SK-N-SH (cell line): Measurements from ENCODE around the gene PCNX3. TPM values are rescaled to one million over a fixed set of nuclear protein-coding genes. Genes with fewer than 3 reads are reported as not detected.

Experiments
- CTCF ChIA-PET: fragments of 300-600, 350-600 bp; formaldehyde crosslinking; extraction: SDS; loops from one replicate; lab custom pipeline; 2021; lab: Yijun Ruan, JAX
- POLR2A ChIA-PET: fragments of 350-600 bp; sonication (Branson Sonifier 250); formaldehyde crosslinking; extraction: SDS; loops from one replicate; lab custom pipeline; 2020; ENCODE audit warnings: antibody characterized with exemption, inconsistent platforms; lab: Yijun Ruan, JAX
- DNase-seq: peaks from one replicate; pipeline ENCODE4 v3.0.0; 2012
- H2AFZ ChIP-seq: fragments of 200-600 bp; sonication (generic); 2 replicates; pipeline ENCODE4 v1.8.1; 2016; ENCODE audit warnings: antibody characterized with exemption, mild to moderate bottlenecking, low read depth
- H3F3A ChIP-seq: fragments of 200-600 bp; sonication (generic); replicated peaks from 2 replicates; pipeline ENCODE3; 2016; ENCODE audit warnings: antibody characterized with exemption, mild to moderate bottlenecking; ENCODE audit not compliant: insufficient read depth
- H3K27ac ChIP-seq, 2 experiments: fragments of 200-500 bp in 1 of 2; fragments of 200-600 bp in 1 of 2; sonication (Bioruptor generic) in 1 of 2; sonication (generic), shearing (Covaris generic) in 1 of 2; 2 replicates each; pipeline versions ENCODE4 v1.5.1 to v1.6.1; 2014 to 2016; ENCODE audit warnings: low read depth in 2 of 2, inconsistent platforms in 1 of 2, low read length in 1 of 2, mild to moderate bottlenecking in 1 of 2, mixed read lengths in 1 of 2
- H3K27me3 ChIP-seq: fragments of 200-600 bp; sonication (generic), shearing (Covaris generic); 2 replicates; pipeline ENCODE4 v1.6.1; 2016; ENCODE audit warnings: mixed run types; ENCODE audit not compliant: insufficient read depth
- H3K36me3 ChIP-seq, 2 experiments: fragments of 200-500 bp in 1 of 2; fragments of 200-600 bp in 1 of 2; sonication (Bioruptor generic) in 1 of 2; sonication (generic) in 1 of 2; replicated peaks in 1 of 2; 2 replicates each; pipeline versions ENCODE3 to v1.5.1; 2014 to 2016; ENCODE audit warnings: low read length in 1 of 2, mild to moderate bottlenecking in 1 of 2; ENCODE audit not compliant: insufficient read depth in 2 of 2, control insufficient read depth in 1 of 2
- H3K4me1 ChIP-seq, 2 experiments: fragments of 200-500 bp in 1 of 2; fragments of 200-600 bp in 1 of 2; sonication (Bioruptor generic) in 1 of 2; sonication (generic), shearing (Covaris generic) in 1 of 2; 2 replicates each; pipeline versions ENCODE4 v1.5.1 to v1.6.1; 2014 to 2016; ENCODE audit warnings: low read depth in 1 of 2, low read length in 1 of 2, mixed run types in 1 of 2; ENCODE audit not compliant: insufficient read depth in 2 of 2, control insufficient read depth in 1 of 2
- H3K4me2 ChIP-seq: fragments of 200-600 bp; sonication (generic), shearing (Covaris generic); 2 replicates; pipeline ENCODE4 v1.6.1; 2017; ENCODE audit warnings: mixed run types
- H3K4me3 ChIP-seq, 2 experiments: fragments of 200-500 bp in 1 of 2; fragments of 200-600 bp in 1 of 2; sonication (Bioruptor generic) in 1 of 2; sonication (generic), shearing (Covaris generic) in 1 of 2; 2 replicates each; pipeline versions ENCODE4 v1.5.1 to v1.8.1; 2014 to 2016; ENCODE audit warnings: low read depth in 2 of 2, inconsistent platforms in 1 of 2, low read length in 1 of 2, mild to moderate bottlenecking in 1 of 2, mixed read lengths in 1 of 2, moderate library complexity in 1 of 2
- H3K79me2 ChIP-seq: fragments of 200-600 bp; sonication (generic); 2 replicates; pipeline ENCODE4 v1.8.1; 2017; ENCODE audit warnings: mild to moderate bottlenecking; ENCODE audit not compliant: insufficient read depth
- H3K9ac ChIP-seq: fragments of 200-600 bp; sonication (generic); 2 replicates; pipeline ENCODE4 v1.6.1; 2017; ENCODE audit warnings: mixed run types
- H3K9me2 ChIP-seq: fragments of 200-600 bp; sonication (generic); 2 replicates; pipeline ENCODE4 v1.6.1; 2017; ENCODE audit warnings: mixed run types
- H3K9me3 ChIP-seq: fragments of 200-600 bp; sonication (generic); 2 replicates; pipeline ENCODE4 v1.6.1; 2017; ENCODE audit warnings: mixed run types, mild to moderate bottlenecking, moderate library complexity
- H4K20me1 ChIP-seq: fragments of 200-600 bp; sonication (generic); 2 replicates; pipeline ENCODE4 v1.6.1; 2017; ENCODE audit warnings: mild to moderate bottlenecking, mixed run types; ENCODE audit not compliant: insufficient read depth
- EP300 ChIP-seq, 2 experiments: IDR thresholded peaks; 2 replicates each; pipeline versions ENCODE4 v1.4.0 to v1.6.1; 2012; ENCODE audit warnings: borderline replicate concordance in 1 of 2, low read depth in 1 of 2, low read length in 1 of 2
- FOSL2 ChIP-seq: IDR thresholded peaks from 2 replicates; pipeline ENCODE4 v1.4.0; 2012; ENCODE audit warnings: low read depth, mild to moderate bottlenecking, moderate library complexity, borderline replicate concordance
- GATA2 ChIP-seq: sonication (generic); formaldehyde crosslinking; IDR thresholded peaks from 2 replicates; pipeline ENCODE4 v1.5.0; 2020; ENCODE audit warnings: mild to moderate bottlenecking, missing genetic modification reagents
- JUND ChIP-seq: IDR thresholded peaks from 2 replicates; pipeline ENCODE4 v1.4.0; 2012
- MEF2A ChIP-seq: IDR thresholded peaks from 2 replicates; pipeline ENCODE4 v1.4.0; 2012; ENCODE audit warnings: low read depth, borderline replicate concordance
- RFX5 ChIP-seq: IDR thresholded peaks from 2 replicates; pipeline ENCODE4 v1.6.1; 2012; ENCODE audit warnings: mild to moderate bottlenecking, improper control_type of control experiment, low read length
- SIN3A ChIP-seq: IDR thresholded peaks from 2 replicates; pipeline ENCODE4 v1.6.1; 2012; ENCODE audit warnings: low read depth, mild to moderate bottlenecking, low read length, moderate library complexity, borderline replicate concordance
- SMC3 ChIP-seq: IDR thresholded peaks from 2 replicates; pipeline ENCODE4 v1.6.1; 2012; ENCODE audit warnings: low read depth, low read length, improper control_type of control experiment
- TAF1 ChIP-seq: IDR thresholded peaks from 2 replicates; pipeline ENCODE4 v1.6.1; 2012; ENCODE audit warnings: low read depth, mild to moderate bottlenecking, low read length, moderate library complexity, borderline replicate concordance
- TCF12 ChIP-seq: IDR thresholded peaks from 2 replicates; pipeline ENCODE4 v1.4.0; 2012
- WGBS: methylation state at CpG from one replicate; pipeline ENCODE4 v1.1.6; 2017; ENCODE audit warnings: low lambda C conversion rate; 5-methylcytosine and 5-hydroxymethylcytosine counted together
- polyA plus RNA-seq, 3 experiments: library from polyadenylated mRNA; depleted of rRNA; stranded (reverse); fragments of >200 nt; gene quantifications; 2 replicates each; pipeline ENCODE4 v1.2.3, GENCODE V29; 2012
- TF ChIP-seq, protein P1 (sequence below): IDR thresholded peaks from 2 replicates; pipeline ENCODE4 v1.4.0; 2012; ENCODE audit warnings: low read depth, borderline replicate concordance
- TF ChIP-seq, protein P2 (sequence below): IDR thresholded peaks from 2 replicates; pipeline ENCODE4; 2012
- TF ChIP-seq, protein P3 (sequence below): fragments of 200-600 bp; sonication (generic); IDR thresholded peaks from 2 replicates; pipeline ENCODE4 v1.6.1; 2017; ENCODE audit warnings: antibody characterized with exemption, mild to moderate bottlenecking, moderate library complexity
- TF ChIP-seq, protein P4 (sequence below): IDR thresholded peaks from 2 replicates; pipeline ENCODE4 v1.6.1; 2012; ENCODE audit warnings: mild to moderate bottlenecking, low read depth, low read length, moderate library complexity

The PCNX3 gene
- polyA plus RNA-seq, 1 of the 3 experiments (the other 2 are of a cell fraction) = 33.7 TPM

DNA sequence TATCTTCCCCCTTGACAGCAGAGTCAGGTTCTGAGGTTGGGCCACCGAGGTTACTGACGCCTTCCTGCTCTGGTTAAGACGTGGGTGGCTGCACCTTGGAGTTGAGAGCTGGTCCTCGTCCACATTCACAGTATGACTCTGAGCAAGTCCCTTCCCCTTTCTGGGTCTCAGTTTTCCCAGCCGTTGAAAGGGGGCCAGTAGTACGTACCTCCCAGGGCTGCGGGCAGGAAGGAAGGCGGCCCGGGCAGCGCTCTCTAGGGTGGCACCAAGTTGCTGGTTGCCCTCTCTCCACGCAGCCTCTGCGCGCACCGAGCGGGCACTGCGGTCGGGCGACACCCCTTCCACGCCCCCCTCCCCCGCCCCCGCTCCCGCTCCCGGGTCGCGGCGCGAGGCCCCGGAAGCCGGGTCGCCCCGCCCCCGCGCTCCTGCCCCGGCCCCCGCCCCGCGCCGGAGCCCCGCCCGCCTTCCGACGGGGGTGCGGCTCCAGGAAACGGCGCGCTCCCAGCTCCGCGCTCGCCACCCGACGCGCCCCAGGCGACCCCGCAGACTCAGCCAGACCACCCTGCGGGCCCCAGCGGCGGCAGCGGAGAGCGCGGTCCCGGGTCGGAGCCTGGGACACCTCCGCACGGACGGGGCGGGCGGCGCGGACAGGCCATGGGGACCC, 39.9 kb upstream of the PCNX3 start, which contains the start of gene EHBP1L1:
Gene EHBP1L1, plus strand, starts transcription at position 486 of the 664 bp plus-strand sequence. CDS start 250 bp downstream, outside the sequence.
- H3K9me3 ChIP-seq = no peaks in the 10 kb centered on the region
- H3K4me1 ChIP-seq = peaks cover 44 to 53% of the 10 kb centered on the region in 2 experiments; a peak in 3 of 4 replicates
- no peak for TF ChIP-seq TAF1
- TF ChIP-seq, protein P1, sequence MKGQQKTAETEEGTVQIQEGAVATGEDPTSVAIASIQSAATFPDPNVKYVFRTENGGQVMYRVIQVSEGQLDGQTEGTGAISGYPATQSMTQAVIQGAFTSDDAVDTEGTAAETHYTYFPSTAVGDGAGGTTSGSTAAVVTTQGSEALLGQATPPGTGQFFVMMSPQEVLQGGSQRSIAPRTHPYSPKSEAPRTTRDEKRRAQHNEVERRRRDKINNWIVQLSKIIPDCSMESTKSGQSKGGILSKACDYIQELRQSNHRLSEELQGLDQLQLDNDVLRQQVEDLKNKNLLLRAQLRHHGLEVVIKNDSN = no peak
- TF ChIP-seq MEF2A = no peak
- TF ChIP-seq RFX5 = no peak
- TF ChIP-seq, protein P2, sequence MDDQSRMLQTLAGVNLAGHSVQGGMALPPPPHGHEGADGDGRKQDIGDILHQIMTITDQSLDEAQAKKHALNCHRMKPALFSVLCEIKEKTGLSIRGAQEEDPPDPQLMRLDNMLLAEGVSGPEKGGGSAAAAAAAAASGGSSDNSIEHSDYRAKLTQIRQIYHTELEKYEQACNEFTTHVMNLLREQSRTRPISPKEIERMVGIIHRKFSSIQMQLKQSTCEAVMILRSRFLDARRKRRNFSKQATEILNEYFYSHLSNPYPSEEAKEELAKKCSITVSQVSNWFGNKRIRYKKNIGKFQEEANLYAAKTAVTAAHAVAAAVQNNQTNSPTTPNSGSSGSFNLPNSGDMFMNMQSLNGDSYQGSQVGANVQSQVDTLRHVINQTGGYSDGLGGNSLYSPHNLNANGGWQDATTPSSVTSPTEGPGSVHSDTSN = no peak; the same call in 1 of the 2 replicates
- no peak for TF ChIP-seq GATA2
- no peak for TF ChIP-seq JUND
- no peak for TF ChIP-seq FOSL2
- TF ChIP-seq TCF12 = no peak
- CTCF ChIA-PET = interaction anchor here (0.5 to 13.6 kb wide), 5 partner anchors 14 to 35 kb away, joined by 3 to 295 read pairs (median 4); partner anchors contain the start of gene KCNK7
- H4K20me1 ChIP-seq = peaks cover 25% of the 10 kb centered on the region
- 4% methylated on average over 24 of the region's 69 CpGs for WGBS
- no peaks in the 10 kb centered on the region for H3K27me3 ChIP-seq
- peaks cover 22 to 27% of the 10 kb centered on the region in 2 experiments for H3K36me3 ChIP-seq
- no peaks in the 10 kb centered on the region for H3K9me2 ChIP-seq
- H3K9ac ChIP-seq = peak within 1 kb of the TSS; percentile 78
- DNase-seq = peak; percentile 91
- no peak within 1 kb of the TSS for H2AFZ ChIP-seq
- peaks cover 59% of the 10 kb centered on the region for H3K79me2 ChIP-seq
- POLR2A ChIA-PET = interaction anchor here (0.7 to 1.7 kb wide), 5 partner anchors 11 to 158 kb away, joined by 4 to 7 read pairs (median 4); partner anchors contain the start of genes NEAT1 and SIPA1
- peak within 1 kb of the TSS; percentile 64 to 68 for H3K4me3 ChIP-seq
- H3F3A ChIP-seq = peaks cover 38% of the 10 kb centered on the region
- peak within 1 kb of the TSS; percentile 69 to 81 for H3K27ac ChIP-seq
- H3K4me2 ChIP-seq = peak within 1 kb of the TSS; percentile 99

DNA sequence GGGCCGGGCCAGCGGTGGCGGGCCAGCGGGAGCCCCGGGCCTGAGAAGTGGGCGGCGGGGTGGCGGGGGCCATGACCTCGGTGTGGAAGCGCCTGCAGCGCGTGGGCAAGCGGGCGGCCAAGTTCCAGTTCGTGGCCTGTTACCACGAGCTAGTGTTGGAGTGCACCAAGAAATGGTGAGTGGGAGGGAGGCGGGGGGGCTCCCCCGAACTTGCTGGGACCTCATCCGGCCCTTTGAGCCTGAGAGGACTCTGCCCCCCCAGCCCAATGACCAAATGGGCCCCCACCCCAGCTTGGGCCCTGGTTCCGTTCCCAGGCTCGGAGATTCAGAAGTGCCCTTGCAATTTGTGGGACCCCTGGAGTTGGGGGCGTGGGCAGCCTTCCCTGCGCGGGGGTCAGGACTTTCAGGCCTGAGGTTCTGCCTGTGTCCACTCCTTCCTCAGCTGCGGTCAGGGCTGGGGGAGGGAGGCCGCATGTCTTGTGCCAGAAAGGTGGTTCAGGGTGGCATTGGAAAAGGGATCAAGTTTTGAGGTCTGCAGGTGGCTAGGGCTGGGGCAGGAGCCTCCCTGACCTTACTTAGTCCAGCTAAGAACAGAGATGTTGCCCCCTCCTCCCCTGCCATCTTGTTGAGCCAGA, 39.2 kb upstream of the PCNX3 start:
- Histone ChIP-seq H3K4me1 (peaks cover 40 to 48% of the 10 kb centered on the region in 2 experiments; a peak in 3 of 4 replicates), H3K9me3 (no peaks in the 10 kb centered on the region), H3K36me3 (peaks cover 22 to 34% of the 10 kb centered on the region in 2 experiments), H3K27me3 (no peaks in the 10 kb centered on the region), H3K27ac (peak overlapping the region; percentile 68 to 69), H3K4me3 (peak overlapping the region; percentile 64 to 68), H2AFZ (no peak overlapping the region), H3K9me2 (no peaks in the 10 kb centered on the region), H3K79me2 (peaks cover 52% of the 10 kb centered on the region), H4K20me1 (peaks cover 25% of the 10 kb centered on the region), H3K4me2 (peak overlapping the region; percentile 99), H3K9ac (peak overlapping the region; percentile 78), H3F3A (peaks cover 38% of the 10 kb centered on the region)
- POLR2A ChIA-PET = interaction anchor here (0.7 to 1.7 kb wide), 5 partner anchors 10 to 158 kb away, joined by 3 to 7 read pairs (median 4); partner anchors contain the start of gene SIPA1
- 25% methylated on average over 16 of the region's 26 CpGs for WGBS
- DNase-seq = no peak
- CTCF ChIA-PET = interaction anchor here (0.5 to 13.6 kb wide), 6 partner anchors 15 to 35 kb away, joined by 3 to 295 read pairs (median 4); partner anchors contain the start of gene KCNK7
- TF ChIP-seq SMC3 (no peak), SIN3A (no peak), FOSL2 (no peak), EP300 (IDR thresholded peaks at IDR 0.05; ENCODE audit: borderline replicate concordance in 1 of 2, low read depth in 1 of 2, low read length in 1 of 2) (no peak), TCF12 (no peak), RFX5 (no peak)
- TF ChIP-seq, protein P3, sequence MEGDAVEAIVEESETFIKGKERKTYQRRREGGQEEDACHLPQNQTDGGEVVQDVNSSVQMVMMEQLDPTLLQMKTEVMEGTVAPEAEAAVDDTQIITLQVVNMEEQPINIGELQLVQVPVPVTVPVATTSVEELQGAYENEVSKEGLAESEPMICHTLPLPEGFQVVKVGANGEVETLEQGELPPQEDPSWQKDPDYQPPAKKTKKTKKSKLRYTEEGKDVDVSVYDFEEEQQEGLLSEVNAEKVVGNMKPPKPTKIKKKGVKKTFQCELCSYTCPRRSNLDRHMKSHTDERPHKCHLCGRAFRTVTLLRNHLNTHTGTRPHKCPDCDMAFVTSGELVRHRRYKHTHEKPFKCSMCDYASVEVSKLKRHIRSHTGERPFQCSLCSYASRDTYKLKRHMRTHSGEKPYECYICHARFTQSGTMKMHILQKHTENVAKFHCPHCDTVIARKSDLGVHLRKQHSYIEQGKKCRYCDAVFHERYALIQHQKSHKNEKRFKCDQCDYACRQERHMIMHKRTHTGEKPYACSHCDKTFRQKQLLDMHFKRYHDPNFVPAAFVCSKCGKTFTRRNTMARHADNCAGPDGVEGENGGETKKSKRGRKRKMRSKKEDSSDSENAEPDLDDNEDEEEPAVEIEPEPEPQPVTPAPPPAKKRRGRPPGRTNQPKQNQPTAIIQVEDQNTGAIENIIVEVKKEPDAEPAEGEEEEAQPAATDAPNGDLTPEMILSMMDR = no peak
- TF ChIP-seq, protein P4, sequence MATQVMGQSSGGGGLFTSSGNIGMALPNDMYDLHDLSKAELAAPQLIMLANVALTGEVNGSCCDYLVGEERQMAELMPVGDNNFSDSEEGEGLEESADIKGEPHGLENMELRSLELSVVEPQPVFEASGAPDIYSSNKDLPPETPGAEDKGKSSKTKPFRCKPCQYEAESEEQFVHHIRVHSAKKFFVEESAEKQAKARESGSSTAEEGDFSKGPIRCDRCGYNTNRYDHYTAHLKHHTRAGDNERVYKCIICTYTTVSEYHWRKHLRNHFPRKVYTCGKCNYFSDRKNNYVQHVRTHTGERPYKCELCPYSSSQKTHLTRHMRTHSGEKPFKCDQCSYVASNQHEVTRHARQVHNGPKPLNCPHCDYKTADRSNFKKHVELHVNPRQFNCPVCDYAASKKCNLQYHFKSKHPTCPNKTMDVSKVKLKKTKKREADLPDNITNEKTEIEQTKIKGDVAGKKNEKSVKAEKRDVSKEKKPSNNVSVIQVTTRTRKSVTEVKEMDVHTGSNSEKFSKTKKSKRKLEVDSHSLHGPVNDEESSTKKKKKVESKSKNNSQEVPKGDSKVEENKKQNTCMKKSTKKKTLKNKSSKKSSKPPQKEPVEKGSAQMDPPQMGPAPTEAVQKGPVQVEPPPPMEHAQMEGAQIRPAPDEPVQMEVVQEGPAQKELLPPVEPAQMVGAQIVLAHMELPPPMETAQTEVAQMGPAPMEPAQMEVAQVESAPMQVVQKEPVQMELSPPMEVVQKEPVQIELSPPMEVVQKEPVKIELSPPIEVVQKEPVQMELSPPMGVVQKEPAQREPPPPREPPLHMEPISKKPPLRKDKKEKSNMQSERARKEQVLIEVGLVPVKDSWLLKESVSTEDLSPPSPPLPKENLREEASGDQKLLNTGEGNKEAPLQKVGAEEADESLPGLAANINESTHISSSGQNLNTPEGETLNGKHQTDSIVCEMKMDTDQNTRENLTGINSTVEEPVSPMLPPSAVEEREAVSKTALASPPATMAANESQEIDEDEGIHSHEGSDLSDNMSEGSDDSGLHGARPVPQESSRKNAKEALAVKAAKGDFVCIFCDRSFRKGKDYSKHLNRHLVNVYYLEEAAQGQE = no peak
- TF ChIP-seq, protein P2 = no peak
